Natural killer cell (primary cell): ENCODE results near the gene TNNT3. TPM values are rescaled to one million over a fixed set of nuclear protein-coding genes. Genes with fewer than 3 reads are reported as not detected.

Experiments used
- ATAC-seq, 3 donors: fragments of 150-1000 bp in 2 of 3; fragments of 200-7000 bp in 1 of 3; cut with Tn5 transposase; 1 replicate in 1 of 3; 2 replicates in 2 of 3; pipeline ENCODE4 v1.10.0; 2021; ENCODE audit warnings: mild to moderate bottlenecking in 2 of 3, moderate library complexity in 2 of 3
- DNase-seq, 2 donors: peaks; one replicate each; pipeline versions ENCODE4 v3.0.0 to v3.0.0-alpha.2; 2013 to 2021; ENCODE audit warnings: mixed read lengths in 1 of 2
- H3K27ac ChIP-seq: one replicate; pipeline ENCODE4 v1.5.1; 2013; ENCODE audit warnings: mild to moderate bottlenecking, low read length
- H3K27me3 ChIP-seq: one replicate; pipeline ENCODE4 v1.6.1; 2013; ENCODE audit warnings: low read length; ENCODE audit not compliant: control insufficient read depth, insufficient read depth
- H3K36me3 ChIP-seq: one replicate; pipeline ENCODE4 v1.6.1; 2013; ENCODE audit warnings: low read length; ENCODE audit not compliant: control insufficient read depth, insufficient read depth
- H3K4me1 ChIP-seq: one replicate; pipeline ENCODE4 v1.6.1; 2013; ENCODE audit warnings: low read length; ENCODE audit not compliant: control insufficient read depth, insufficient read depth
- H3K4me3 ChIP-seq: one replicate; pipeline ENCODE4 v1.5.1; 2013; ENCODE audit warnings: low read length
- H3K9me3 ChIP-seq: one replicate; pipeline ENCODE4 v1.6.1; 2013; ENCODE audit warnings: low read length; ENCODE audit not compliant: control insufficient read depth, insufficient read depth
- H3K27ac Mint-ChIP-seq, 2 donors: one replicate each; pipeline ENCODE4 v1.8.0; 2022; ENCODE audit warnings: mild to moderate bottlenecking in 2 of 2, mixed read lengths in 2 of 2, moderate library complexity in 1 of 2
- H3K27me3 Mint-ChIP-seq, 2 donors: one replicate each; pipeline ENCODE4 v1.8.0; 2022; ENCODE audit warnings: low read depth in 2 of 2, mixed read lengths in 2 of 2
- H3K36me3 Mint-ChIP-seq: one replicate; pipeline ENCODE4 v1.8.0; 2022; ENCODE audit warnings: mixed read lengths
- H3K4me1 Mint-ChIP-seq, 2 donors: one replicate each; pipeline ENCODE4 v1.8.0; 2022; ENCODE audit warnings: mixed read lengths in 2 of 2
- H3K4me3 Mint-ChIP-seq: one replicate; pipeline ENCODE4 v1.8.0; 2022; ENCODE audit warnings: mild to moderate bottlenecking, moderate library complexity, mixed read lengths
- H3K9me3 Mint-ChIP-seq, 2 donors: one replicate each; pipeline ENCODE4 v1.8.0; 2022; ENCODE audit warnings: mixed read lengths in 2 of 2
- CTCF ChIP-seq: fragments of 200-600 bp; IDR thresholded peaks from one replicate; pipeline ENCODE4 v1.8.0; 2022; ENCODE audit warnings: antibody characterized with exemption
- WGBS: methylation state at CpG from one replicate; pipeline ENCODE4 v1.1.7; 2013; ENCODE audit warnings: missing lambda C conversion rate; ENCODE audit not compliant: insufficient coverage; 5-methylcytosine and 5-hydroxymethylcytosine counted together
- intact Hi-C: fragments of 100-400 bp; cut with micrococcal nuclease; formaldehyde crosslinking; loops from one replicate; pipeline ENCODE4 v1.14.2; 2022
- total RNA-seq, 4 donors: library from RNA; stranded (reverse); fragments of 120-200 nt in 1 of 4; gene quantifications; one replicate each; pipeline versions ENCODE4 v1.2.3 to v1.2.4, GENCODE V29; 2013 to 2022

TNNT3 gene
- total RNA-seq, 3 donors from 2014 or later (not counting 1 experiment from before 2014, with no cell fraction given): 15.8 to 27.9 (median 26.2) TPM

GRCh38 chr11:1915795-1916131 is 3.7 kb upstream of the TNNT3 start:
- peak overlapping the region; percentile 0 to 41 for H3K27ac Mint-ChIP-seq
- Histone ChIP-seq H3K4me1 (peaks cover 20% of the 10 kb centered on the region), H3K36me3 (no peaks in the 10 kb centered on the region), H3K27me3 (peaks cover under 1% of the 10 kb centered on the region), H3K27ac (no peak overlapping the region), H3K9me3 (no peaks in the 10 kb centered on the region), H3K4me3 (no peak overlapping the region)
- H3K36me3 Mint-ChIP-seq: no peaks in the 10 kb centered on the region
- TF ChIP-seq CTCF: no peak
- H3K4me3 Mint-ChIP-seq: no peak overlapping the region
- peaks cover 0 to 14% of the 10 kb centered on the region in 2 donors for H3K27me3 Mint-ChIP-seq
- no peaks in the 10 kb centered on the region for H3K9me3 Mint-ChIP-seq
- ATAC-seq (no peak), DNase-seq (no peak)
- 95% methylated on average over 2 of the region's 2 CpGs for WGBS
- intact Hi-C loops: loop anchor here (1.0 to 2.0 kb wide), 2 partner anchors 19 to 23 kb away; no protein-coding TSS in a partner anchor
- peaks cover 0 to 37% of the 10 kb centered on the region in 2 donors for H3K4me1 Mint-ChIP-seq

- Histone ChIP-seq H3K27me3 (peaks cover 2% of the 10 kb centered on the region), H3K4me3 (no peak overlapping the region), H3K27ac (no peak overlapping the region), H3K9me3 (no peaks in the 10 kb centered on the region), H3K36me3 (no peaks in the 10 kb centered on the region), H3K4me1 (peaks cover 26% of the 10 kb centered on the region)
- H3K27me3 Mint-ChIP-seq: peaks cover 0 to 13% of the 10 kb centered on the region in 2 donors
- ATAC-seq: peak in 1 of 3 donors; percentile 13
- H3K4me1 Mint-ChIP-seq: peaks cover 0 to 37% of the 10 kb centered on the region in 2 donors
- DNase-seq: peak in 1 of 2 donors; percentile 34
- no peaks in the 10 kb centered on the region for H3K36me3 Mint-ChIP-seq
- H3K9me3 Mint-ChIP-seq: no peaks in the 10 kb centered on the region
- no peak for TF ChIP-seq CTCF
- intact Hi-C loops: no loop called here
- 77% methylated on average over 14 of the region's 14 CpGs for WGBS
- no peak overlapping the region for H3K4me3 Mint-ChIP-seq
- H3K27ac Mint-ChIP-seq: peak overlapping the region; percentile 0 to 41
Measured at GRCh38 chr11:1916132-1916985, 3.1 kb upstream of the TNNT3 start.

DNA sequence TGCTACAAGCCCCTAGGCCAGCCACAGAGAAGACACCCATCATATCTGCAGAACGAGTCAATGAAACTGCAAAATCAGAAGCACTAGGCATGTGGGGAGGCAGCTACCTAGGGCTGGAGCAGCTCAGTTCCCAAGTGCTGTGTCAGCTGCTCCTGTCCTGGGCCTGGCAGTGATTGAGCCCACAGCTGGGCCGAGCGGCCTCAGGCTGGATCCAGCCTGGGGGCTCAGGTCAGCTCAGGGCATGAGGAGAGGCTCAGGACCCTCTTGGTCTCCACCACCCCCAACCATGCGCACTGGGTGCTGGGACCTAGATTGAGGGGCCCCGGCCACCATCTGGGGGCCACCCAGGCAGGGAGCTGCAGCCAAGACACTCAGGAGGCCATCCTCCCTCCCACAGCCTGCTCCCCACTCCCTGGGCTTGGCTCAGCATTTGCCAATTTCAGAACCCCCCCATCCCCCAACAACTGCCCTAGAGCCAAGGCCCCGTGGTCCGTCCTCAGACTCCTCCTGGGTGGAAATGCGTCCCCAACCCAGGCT is 2.4 kb upstream of the TNNT3 start:
- Histone ChIP-seq H3K27me3 (peaks cover 2% of the 10 kb centered on the region), H3K27ac (no peak overlapping the region), H3K36me3 (no peaks in the 10 kb centered on the region), H3K9me3 (no peaks in the 10 kb centered on the region), H3K4me1 (peaks cover 27% of the 10 kb centered on the region), H3K4me3 (no peak overlapping the region)
- Mint-ChIP-seq H3K27me3 (peaks cover 0 to 13% of the 10 kb centered on the region in 2 donors), H3K36me3 (no peaks in the 10 kb centered on the region), H3K4me3 (no peak overlapping the region), H3K9me3 (no peaks in the 10 kb centered on the region), H3K27ac (no peak overlapping the region), H3K4me1 (peaks cover 0 to 37% of the 10 kb centered on the region in 2 donors)
- intact Hi-C loops: no loop called here
- TF ChIP-seq CTCF: no peak
- ATAC-seq: peak in 2 of 3 donors; percentile 6 to 27
- peak in 1 of 2 donors; percentile 29 for DNase-seq
- 78% methylated on average over 8 of the region's 8 CpGs for WGBS
